ENCODE results near the gene DHX35.

DNA sequence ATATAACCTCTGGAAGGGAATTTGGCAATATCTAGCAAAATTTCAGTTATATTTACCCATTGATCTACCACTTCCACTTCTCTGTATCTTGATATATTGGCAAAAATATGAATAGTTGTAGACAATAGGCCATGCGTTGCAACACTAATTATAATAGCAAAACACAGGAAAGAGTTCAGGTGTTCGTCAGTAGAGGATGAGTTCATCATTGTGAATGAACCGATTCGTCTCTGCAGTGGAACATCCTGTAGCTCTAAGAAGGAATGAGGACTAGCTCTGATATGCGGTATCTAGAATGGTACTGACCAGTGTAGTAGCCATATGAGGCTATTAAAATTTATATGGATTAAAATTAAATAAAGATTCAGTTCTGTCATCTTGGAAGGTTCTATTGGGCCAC is 27.6 kb upstream of the DHX35 start:
- TF ChIP-seq EP300 (IDR thresholded peaks at IDR 0.05) = no peak
- TF ChIP-seq, protein P1, sequence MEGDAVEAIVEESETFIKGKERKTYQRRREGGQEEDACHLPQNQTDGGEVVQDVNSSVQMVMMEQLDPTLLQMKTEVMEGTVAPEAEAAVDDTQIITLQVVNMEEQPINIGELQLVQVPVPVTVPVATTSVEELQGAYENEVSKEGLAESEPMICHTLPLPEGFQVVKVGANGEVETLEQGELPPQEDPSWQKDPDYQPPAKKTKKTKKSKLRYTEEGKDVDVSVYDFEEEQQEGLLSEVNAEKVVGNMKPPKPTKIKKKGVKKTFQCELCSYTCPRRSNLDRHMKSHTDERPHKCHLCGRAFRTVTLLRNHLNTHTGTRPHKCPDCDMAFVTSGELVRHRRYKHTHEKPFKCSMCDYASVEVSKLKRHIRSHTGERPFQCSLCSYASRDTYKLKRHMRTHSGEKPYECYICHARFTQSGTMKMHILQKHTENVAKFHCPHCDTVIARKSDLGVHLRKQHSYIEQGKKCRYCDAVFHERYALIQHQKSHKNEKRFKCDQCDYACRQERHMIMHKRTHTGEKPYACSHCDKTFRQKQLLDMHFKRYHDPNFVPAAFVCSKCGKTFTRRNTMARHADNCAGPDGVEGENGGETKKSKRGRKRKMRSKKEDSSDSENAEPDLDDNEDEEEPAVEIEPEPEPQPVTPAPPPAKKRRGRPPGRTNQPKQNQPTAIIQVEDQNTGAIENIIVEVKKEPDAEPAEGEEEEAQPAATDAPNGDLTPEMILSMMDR (IDR thresholded peaks at IDR 0.05) = no peak

Measured in stomach (tissue), 4 donors.